ENCODE measurements around the gene BIRC7. TPM values are rescaled to one million over a fixed set of nuclear protein-coding genes. Genes with fewer than 3 reads are reported as not detected.

The BIRC7 gene, protein sequence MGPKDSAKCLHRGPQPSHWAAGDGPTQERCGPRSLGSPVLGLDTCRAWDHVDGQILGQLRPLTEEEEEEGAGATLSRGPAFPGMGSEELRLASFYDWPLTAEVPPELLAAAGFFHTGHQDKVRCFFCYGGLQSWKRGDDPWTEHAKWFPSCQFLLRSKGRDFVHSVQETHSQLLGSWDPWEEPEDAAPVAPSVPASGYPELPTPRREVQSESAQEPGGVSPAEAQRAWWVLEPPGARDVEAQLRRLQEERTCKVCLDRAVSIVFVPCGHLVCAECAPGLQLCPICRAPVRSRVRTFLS
- 0.56 TPM for total RNA-seq (2013)
- polyA plus RNA-seq (under 1 TPM in 1 of 3 donors, not detected in 2; 0.21 TPM), polyA minus RNA-seq (0.32 TPM in 1 of 2 replicates, not detected in the other), total RNA-seq (0 to 0.15 (median 0) reads per million in 11 experiments)

DNA sequence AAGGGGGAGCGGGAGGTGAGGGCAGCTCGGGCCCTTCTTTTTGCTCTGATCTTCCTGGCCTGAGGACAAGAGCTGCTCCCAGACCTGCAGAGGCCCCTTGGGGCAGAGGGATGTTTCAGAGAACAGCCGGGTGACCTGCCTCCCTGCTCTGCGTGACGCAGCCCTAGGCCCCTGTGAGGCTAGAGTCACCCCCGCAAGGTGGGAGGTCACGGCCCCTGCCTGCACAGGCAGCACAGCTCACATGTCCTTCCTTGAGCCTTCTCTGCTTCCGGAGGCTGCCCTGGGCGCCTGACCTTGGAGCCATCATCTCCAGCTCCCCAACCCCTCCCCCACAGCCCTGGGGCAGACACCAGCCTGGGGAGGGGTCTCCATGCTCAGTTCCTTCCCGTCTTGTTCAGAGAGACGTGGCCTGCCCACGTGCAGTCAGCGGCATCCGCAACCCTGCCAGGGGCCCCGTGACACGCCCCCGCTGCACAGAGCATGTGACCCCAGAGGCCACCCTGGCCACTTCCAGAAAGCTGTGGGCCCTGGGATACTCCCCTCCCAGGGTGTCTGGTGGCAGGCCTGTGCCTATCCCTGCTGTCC lies at the start of gene BIRC7:
BIRC7 (plus strand) TSS at position 507 of the 585 bp plus-strand sequence. CDS start 192 bp downstream, outside the sequence.
- no peaks in the 10 kb centered on the region for H3K36me3 Mint-ChIP-seq
- no peaks in the 10 kb centered on the region for H3K36me3 ChIP-seq (replicated peaks in 1 of 2; ENCODE audit: control insufficient read depth in 1 of 2, insufficient read depth in 2 of 2, low read length in 2 of 2)
- H3K9me3 Mint-ChIP-seq, result no peaks in the 10 kb centered on the region
- intact Hi-C loops (cut with micrococcal nuclease), result no loop called here
- H3K4me3 ChIP-seq (replicated peaks in 1 of 3; ENCODE audit: low read depth in 2 of 3, low read length in 3 of 3), result no peak within 1 kb of the TSS
- peaks cover 5% of the 10 kb centered on the region for H3K4me1 Mint-ChIP-seq
- H3K9ac ChIP-seq (ENCODE audit: insufficient read depth, low read length, poor library complexity, severe bottlenecking), result no peak within 1 kb of the TSS
- WGBS (ENCODE audit: insufficient coverage), result 46% methylated on average over 15 of the region's 17 CpGs
- no peak within 1 kb of the TSS for H2AFZ ChIP-seq (ENCODE audit: insufficient read depth, low read depth, low read length, poor library complexity, severe bottlenecking)
- H4K20me1 ChIP-seq (ENCODE audit: insufficient read depth, low read length), result no peaks in the 10 kb centered on the region
- no peaks in the 10 kb centered on the region for H3K4me1 ChIP-seq (ENCODE audit: control insufficient read depth in 1 of 2, insufficient read depth in 2 of 2, low read length in 2 of 2)
- H3K27me3 Mint-ChIP-seq (ENCODE audit: low read depth in 3 of 3), result peaks cover 25 to 32% (median 27%) of the 10 kb centered on the region in 3 donors
- DNase-seq, result no peak
- no peaks in the 10 kb centered on the region for H3K9me3 ChIP-seq (replicated peaks in 1 of 2; ENCODE audit: control insufficient read depth in 1 of 2, insufficient read depth in 1 of 2, low read length in 2 of 2)
- TF ChIP-seq, protein P1, sequence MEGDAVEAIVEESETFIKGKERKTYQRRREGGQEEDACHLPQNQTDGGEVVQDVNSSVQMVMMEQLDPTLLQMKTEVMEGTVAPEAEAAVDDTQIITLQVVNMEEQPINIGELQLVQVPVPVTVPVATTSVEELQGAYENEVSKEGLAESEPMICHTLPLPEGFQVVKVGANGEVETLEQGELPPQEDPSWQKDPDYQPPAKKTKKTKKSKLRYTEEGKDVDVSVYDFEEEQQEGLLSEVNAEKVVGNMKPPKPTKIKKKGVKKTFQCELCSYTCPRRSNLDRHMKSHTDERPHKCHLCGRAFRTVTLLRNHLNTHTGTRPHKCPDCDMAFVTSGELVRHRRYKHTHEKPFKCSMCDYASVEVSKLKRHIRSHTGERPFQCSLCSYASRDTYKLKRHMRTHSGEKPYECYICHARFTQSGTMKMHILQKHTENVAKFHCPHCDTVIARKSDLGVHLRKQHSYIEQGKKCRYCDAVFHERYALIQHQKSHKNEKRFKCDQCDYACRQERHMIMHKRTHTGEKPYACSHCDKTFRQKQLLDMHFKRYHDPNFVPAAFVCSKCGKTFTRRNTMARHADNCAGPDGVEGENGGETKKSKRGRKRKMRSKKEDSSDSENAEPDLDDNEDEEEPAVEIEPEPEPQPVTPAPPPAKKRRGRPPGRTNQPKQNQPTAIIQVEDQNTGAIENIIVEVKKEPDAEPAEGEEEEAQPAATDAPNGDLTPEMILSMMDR (IDR thresholded peaks at IDR 0.05), result no peak
- peaks cover 0 to 28% of the 10 kb centered on the region in 2 donors for H3K27me3 ChIP-seq (ENCODE audit: control insufficient read depth in 2 of 2, insufficient read depth in 2 of 2, low read length in 2 of 2)
- peak within 1 kb of the TSS in 1 of 2 donors; percentile 27 for H3K27ac ChIP-seq (ENCODE audit: low read depth in 1 of 2, low read length in 2 of 2)
- no peaks in the 10 kb centered on the region for H3K79me2 ChIP-seq (ENCODE audit: insufficient read depth, low read length)
- no peak within 1 kb of the TSS for H3K4me3 Mint-ChIP-seq
- H3K4me2 ChIP-seq (replicated peaks; ENCODE audit: extremely low read depth, low read length, poor library complexity, severe bottlenecking), result no peak within 1 kb of the TSS
- H3K27ac Mint-ChIP-seq, result peak within 1 kb of the TSS in 5 of 7 donors; percentile 30 to 57 (median 40)

DNA sequence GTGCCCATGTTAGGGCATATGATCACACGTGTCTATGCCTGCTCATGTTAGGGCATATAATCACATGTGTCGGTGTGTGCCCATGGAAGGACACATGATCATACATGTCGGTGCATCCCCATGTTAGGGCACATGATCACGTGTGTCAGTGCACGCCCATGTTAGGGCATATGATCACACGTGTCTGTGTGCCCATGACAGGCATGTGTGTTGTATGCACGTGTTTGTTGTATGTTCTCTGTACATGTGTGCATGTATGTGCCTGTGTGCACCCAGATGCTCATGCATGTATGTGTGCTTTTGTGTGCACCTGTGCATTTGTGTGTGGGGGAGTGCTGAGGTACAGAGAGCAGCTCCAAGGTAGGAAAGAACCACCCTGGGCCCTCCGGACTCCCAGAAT lies 49.6 kb upstream of the BIRC7 start:
- Histone ChIP-seq H3K27ac (ENCODE audit: low read depth in 1 of 2, low read length in 2 of 2) (no peak overlapping the region), H3K36me3 (replicated peaks in 1 of 2; ENCODE audit: control insufficient read depth in 1 of 2, insufficient read depth in 2 of 2, low read length in 2 of 2) (no peaks in the 10 kb centered on the region), H4K20me1 (ENCODE audit: insufficient read depth, low read length) (no peaks in the 10 kb centered on the region), H3K9ac (ENCODE audit: insufficient read depth, low read length, poor library complexity, severe bottlenecking) (no peak overlapping the region), H3K79me2 (ENCODE audit: insufficient read depth, low read length) (no peaks in the 10 kb centered on the region), H3K4me3 (replicated peaks in 1 of 3; ENCODE audit: low read depth in 2 of 3, low read length in 3 of 3) (no peak overlapping the region), H2AFZ (ENCODE audit: insufficient read depth, low read depth, low read length, poor library complexity, severe bottlenecking) (no peak overlapping the region), H3K4me1 (ENCODE audit: control insufficient read depth in 1 of 2, insufficient read depth in 2 of 2, low read length in 2 of 2) (no peaks in the 10 kb centered on the region), H3K27me3 (ENCODE audit: control insufficient read depth in 2 of 2, insufficient read depth in 2 of 2, low read length in 2 of 2) (peaks cover 0 to 4% of the 10 kb centered on the region in 2 donors), H3K4me2 (replicated peaks; ENCODE audit: extremely low read depth, low read length, poor library complexity, severe bottlenecking) (no peak overlapping the region), H3K9me3 (replicated peaks in 1 of 2; ENCODE audit: control insufficient read depth in 1 of 2, insufficient read depth in 1 of 2, low read length in 2 of 2) (peaks cover 13 to 15% of the 10 kb centered on the region in 2 donors)
- no peak overlapping the region for H3K27ac Mint-ChIP-seq
- intact Hi-C loops (cut with micrococcal nuclease), result no loop called here
- WGBS (ENCODE audit: insufficient coverage), result 98% methylated on average over 8 of the region's 8 CpGs
- H3K4me3 Mint-ChIP-seq, result no peak overlapping the region
- H3K27me3 Mint-ChIP-seq (ENCODE audit: low read depth in 3 of 3), result peaks cover 10 to 16% (median 10%) of the 10 kb centered on the region in 3 donors
- no peaks in the 10 kb centered on the region for H3K4me1 Mint-ChIP-seq
- DNase-seq, result no peak
- TF ChIP-seq, protein P1 (IDR thresholded peaks at IDR 0.05), result no peak
- H3K9me3 Mint-ChIP-seq, result peaks cover 0 to 10% (median 6%) of the 10 kb centered on the region in 7 donors
- no peaks in the 10 kb centered on the region for H3K36me3 Mint-ChIP-seq

Data from CD14-positive monocyte (primary cell).